Fibroblast of lung (primary cell): ENCODE results near the gene PCSK2.

ENCODE experiments used
- EZH2 ChIP-seq: IDR thresholded peaks from 2 replicates; pipeline ENCODE4 v1.5.1; 2012; ENCODE audit warnings: low read length, control low read depth, mild to moderate bottlenecking; ENCODE audit errors: missing control alignments
- TF ChIP-seq, protein P1 (sequence below), 2 donors: IDR thresholded peaks in 1 of 2; conservative IDR thresholded peaks in 1 of 2; 1 replicate in 1 of 2; 2 replicates in 1 of 2; pipeline ENCODE4 v1.5.1; 2011 to 2012; ENCODE audit warnings: low read length in 2 of 2, control low read depth in 1 of 2, inconsistent platforms in 1 of 2, low read depth in 1 of 2, mild to moderate bottlenecking in 1 of 2

DNA sequence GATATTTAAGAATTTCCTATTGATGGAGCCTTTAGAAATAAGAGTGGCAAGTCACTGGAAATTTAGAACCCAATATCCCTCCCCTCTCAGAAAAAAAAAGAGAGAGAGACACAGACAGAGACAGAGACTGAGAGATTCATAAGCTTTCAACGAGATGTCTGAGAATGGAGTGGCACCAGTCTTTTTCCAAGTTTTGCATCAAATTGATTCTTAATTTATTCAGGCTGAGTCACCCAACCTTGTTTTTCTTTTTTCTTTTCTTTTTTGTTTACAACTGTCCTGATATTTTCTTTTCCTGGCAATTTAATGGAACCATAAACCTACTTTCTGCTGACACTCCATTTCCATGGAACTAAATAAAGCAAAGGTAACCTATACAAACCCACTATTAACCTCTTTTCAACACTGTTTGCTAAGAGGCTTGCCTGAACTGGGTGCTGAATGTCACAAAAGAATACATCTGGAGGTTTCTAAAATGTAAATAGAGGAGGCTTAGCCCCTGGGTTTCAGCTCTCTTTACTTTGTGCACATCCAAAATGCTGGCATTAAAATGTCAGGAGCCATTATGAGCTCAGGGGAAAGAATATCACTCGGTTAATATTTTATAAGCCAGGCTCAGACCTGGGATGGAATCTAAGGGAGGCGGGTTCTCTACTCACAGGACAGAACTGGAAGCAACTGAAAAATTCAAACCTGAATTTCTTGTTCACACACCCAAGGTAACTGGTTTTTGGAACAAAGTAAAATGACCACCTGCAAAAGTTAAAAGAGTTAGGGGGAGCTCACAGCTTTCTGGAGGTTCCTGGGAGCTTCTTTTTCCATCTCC lies 203.5 kb downstream of the PCSK2 start:
- TF ChIP-seq EZH2 = no peak
- TF ChIP-seq, protein P1, sequence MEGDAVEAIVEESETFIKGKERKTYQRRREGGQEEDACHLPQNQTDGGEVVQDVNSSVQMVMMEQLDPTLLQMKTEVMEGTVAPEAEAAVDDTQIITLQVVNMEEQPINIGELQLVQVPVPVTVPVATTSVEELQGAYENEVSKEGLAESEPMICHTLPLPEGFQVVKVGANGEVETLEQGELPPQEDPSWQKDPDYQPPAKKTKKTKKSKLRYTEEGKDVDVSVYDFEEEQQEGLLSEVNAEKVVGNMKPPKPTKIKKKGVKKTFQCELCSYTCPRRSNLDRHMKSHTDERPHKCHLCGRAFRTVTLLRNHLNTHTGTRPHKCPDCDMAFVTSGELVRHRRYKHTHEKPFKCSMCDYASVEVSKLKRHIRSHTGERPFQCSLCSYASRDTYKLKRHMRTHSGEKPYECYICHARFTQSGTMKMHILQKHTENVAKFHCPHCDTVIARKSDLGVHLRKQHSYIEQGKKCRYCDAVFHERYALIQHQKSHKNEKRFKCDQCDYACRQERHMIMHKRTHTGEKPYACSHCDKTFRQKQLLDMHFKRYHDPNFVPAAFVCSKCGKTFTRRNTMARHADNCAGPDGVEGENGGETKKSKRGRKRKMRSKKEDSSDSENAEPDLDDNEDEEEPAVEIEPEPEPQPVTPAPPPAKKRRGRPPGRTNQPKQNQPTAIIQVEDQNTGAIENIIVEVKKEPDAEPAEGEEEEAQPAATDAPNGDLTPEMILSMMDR (conservative IDR thresholded peaks at IDR 0.05 in 1 of 2, IDR thresholded peaks at IDR 0.05 in 1 of 2; ENCODE audit: low read depth in 1 of 2, low read length in 2 of 2) = no peak
